ENCODE data around the gene EPS8L3. TPM values are rescaled to one million over a fixed set of nuclear protein-coding genes. Genes with fewer than 3 reads are reported as not detected.
"Not testable (repeated sequence)": the region's sequence is repeated elsewhere in the genome, so short reads cannot be mapped to it uniquely, and the experiment has no call there.

Gene EPS8L3
- total RNA-seq, 1 donor from 2014 or later, result not detected

DNA sequence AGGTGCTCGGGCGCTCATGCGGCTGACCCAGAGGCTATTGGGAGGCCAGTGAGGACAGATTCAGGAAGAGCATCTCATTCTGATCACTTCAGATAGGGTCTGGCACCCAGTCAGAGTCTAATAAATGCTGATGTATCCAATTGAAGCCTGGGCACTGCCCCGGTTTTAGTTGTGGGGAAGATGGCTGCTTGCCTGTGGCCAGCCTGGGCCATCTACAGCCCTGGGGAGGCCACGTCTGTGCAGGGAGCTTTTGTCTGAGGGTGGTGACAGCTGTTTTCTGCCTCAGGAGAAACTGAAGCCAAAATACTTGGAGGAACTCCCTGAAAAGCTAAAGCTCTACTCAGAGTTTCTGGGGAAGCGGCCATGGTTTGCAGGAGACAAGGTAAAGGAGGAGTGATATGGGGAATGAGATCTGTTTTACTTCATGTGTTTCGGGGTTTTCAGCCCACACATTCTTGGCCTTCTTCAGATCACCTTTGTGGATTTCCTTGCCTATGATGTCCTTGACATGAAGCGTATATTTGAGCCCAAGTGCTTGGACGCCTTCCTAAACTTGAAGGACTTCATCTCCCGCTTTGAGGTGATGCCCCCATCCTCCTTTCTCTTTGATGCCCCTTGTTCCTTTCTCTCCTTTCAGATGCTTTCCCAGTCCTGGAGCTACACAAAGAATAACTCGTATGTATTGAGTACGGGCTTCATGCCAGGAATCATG lies 48.9 kb downstream of the EPS8L3 start:
- FAIRE-seq, result no peak
- DNase-seq (ENCODE audit: low spot score in 2 of 2), result no peak

DNA sequence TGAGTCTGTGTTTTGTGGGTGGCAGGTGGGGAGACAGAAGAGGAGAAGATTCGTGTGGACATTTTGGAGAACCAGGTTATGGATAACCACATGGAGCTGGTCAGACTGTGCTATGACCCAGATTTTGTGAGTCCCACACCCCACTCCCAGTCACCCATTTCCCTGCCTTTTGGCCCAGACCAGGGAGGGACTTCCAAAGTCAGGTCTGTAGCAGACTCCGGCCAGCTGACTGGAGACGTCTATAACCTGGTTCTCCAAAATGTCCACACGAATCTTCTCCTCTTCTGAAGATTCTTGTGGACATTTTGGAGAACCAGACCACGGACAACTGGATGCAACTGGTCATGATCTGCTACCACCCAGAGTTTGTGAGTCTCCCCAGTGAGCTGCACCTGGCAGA lies 50.1 kb downstream of the EPS8L3 start:
- FAIRE-seq (no peak), DNase-seq (ENCODE audit: low spot score in 2 of 2) (no peak)

DNA sequence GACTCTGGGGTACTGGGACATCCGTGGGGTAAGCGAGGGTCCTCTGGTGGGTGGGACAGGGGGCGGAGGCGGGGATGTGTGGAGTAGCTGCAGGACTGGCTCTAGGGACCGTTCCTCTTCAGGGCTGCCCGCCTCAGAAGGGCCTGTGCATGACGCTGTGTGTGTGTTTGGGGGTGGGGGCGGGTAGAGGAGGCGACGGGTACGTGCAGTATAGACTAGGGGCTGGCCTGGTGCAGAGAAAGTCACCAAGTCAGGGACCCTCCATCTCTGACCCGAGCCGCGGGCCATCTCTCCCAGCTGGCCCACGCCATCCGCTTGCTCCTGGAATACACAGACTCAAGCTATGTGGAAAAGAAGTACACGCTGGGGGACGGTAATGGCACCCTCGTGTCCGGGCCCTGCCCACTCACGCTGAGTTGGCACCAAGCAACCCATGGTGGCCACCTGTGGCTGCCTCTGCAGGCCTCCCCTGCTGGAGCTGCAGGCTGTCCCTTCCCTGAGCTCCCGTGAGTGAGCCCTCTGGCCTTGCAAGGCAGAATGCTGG lies 51.3 kb downstream of the EPS8L3 start:
- DNase-seq (ENCODE audit: low spot score in 2 of 2) (no peak), FAIRE-seq (no peak)

DNA sequence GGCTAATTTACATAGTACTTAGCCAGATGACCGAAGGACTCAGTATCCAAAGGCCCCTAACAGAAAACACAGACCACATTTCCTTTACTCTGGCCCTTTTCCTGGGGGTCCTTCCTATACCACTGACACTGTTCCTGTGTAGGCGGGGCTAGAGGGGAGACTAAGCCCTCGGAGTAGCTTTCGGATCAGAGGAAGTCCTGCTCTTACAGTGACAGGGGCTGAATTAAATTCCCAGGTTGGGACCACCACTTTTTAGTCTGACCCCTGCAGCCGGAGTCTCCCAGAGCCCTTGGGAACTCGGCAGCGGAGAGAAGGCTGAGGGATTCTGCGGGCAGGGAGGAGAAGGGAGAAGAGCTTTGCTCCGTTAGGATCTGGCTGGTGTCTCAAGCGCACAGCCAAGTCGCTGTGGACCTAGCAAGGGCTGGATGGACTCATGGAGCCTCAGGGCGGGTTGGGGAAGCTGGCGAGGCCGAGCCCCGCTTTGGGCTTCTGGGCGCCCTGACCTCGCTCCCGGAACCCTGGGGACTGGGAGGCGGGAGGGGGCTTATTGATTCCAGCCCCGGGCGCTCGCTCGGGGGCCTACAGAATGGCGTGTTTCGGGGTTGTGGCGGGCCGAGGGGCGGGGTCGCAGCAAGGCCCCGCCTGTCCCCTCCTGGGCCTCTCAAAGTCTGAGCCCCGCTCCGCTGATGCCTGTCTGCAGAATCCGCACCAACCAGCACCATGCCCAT lies 52.0 kb downstream of the EPS8L3 start, which contains the start of gene GSTM5:
TSS of gene GSTM5 (plus strand) at position 659 of the 728 bp plus-strand sequence. CDS start at position 721, 62 bp downstream.
- DNase-seq (ENCODE audit: low spot score in 2 of 2); FAIRE-seq: not testable (repeated sequence)

GRCh38 chr1:109709822-109710221 lies 53.9 kb downstream of the EPS8L3 start:
- not testable (repeated sequence) for DNase-seq (ENCODE audit: low spot score in 2 of 2)

DNA sequence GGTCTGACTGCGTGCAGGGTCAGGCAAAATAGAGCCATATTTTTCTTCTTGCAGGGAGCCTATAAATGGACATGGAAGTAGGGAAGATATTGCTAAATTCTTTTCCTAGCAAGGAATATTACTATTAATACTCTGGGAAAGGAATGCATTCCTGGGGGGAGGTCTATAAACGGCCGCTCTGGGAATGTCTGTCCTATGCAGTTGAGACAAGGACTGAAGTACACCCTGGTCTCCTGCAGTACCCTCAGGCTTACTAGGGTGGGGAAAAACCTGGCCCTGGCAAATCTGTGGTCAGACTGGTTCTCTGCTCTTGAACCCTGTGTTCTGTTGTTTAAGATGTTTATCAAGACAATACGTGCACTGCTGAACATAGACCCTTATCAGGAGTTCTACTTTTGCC lies 54.8 kb downstream of the EPS8L3 start:
- FAIRE-seq; DNase-seq (ENCODE audit: low spot score in 2 of 2): not testable (repeated sequence)

More at GRCh38 chr1:109709822-109710221, 53.9 kb downstream of the EPS8L3 start:
- FAIRE-seq, result not testable (repeated sequence)

- no peak for FAIRE-seq
- no peak for DNase-seq (ENCODE audit: low spot score in 2 of 2)
Measured at GRCh38 chr1:109705411-109705810, 58.3 kb downstream of the EPS8L3 start.

- no peak for FAIRE-seq
- DNase-seq (ENCODE audit: low spot score in 2 of 2), result no peak
Measured at GRCh38 chr1:109704173-109704572, 59.5 kb downstream of the EPS8L3 start.

GRCh38 chr1:109702940-109703339 lies 60.8 kb downstream of the EPS8L3 start:
- DNase-seq (ENCODE audit: low spot score in 2 of 2), result not testable (repeated sequence)

More at GRCh38 chr1:109702940-109703339, 60.8 kb downstream of the EPS8L3 start:
- FAIRE-seq, result not testable (repeated sequence)

Other genes with a start within 250 kb of the EPS8L3 start
- gene GPR61, start 224.1 kb downstream of the EPS8L3 start, total RNA-seq, result 4.9 TPM
- gene GNAI3, start 215.3 kb downstream of the EPS8L3 start, total RNA-seq, result 16.3 TPM
- not detected for gene GNAT2, start 144.3 kb downstream of the EPS8L3 start, total RNA-seq
- gene AMPD2, start 144.1 kb downstream of the EPS8L3 start, total RNA-seq, result 51.0 TPM
- gene GSTM4, start 107.8 kb downstream of the EPS8L3 start, total RNA-seq, result 3.7 TPM
- gene GSTM2, start 95.9 kb downstream of the EPS8L3 start, total RNA-seq, result 18.8 TPM
- 4.1 TPM for gene GSTM1, start 76.1 kb downstream of the EPS8L3 start, total RNA-seq
- 3.7 TPM for gene GSTM5, start 51.7 kb downstream of the EPS8L3 start, total RNA-seq
- 80.3 TPM for gene GSTM3, start 22.9 kb downstream of the EPS8L3 start, total RNA-seq
- 1.6 TPM for gene CSF1, start 146.9 kb upstream of the EPS8L3 start, total RNA-seq
- 21.2 TPM for gene AHCYL1, start 220.8 kb upstream of the EPS8L3 start, total RNA-seq

Data from frontal cortex (tissue), 4 donors.